OCI-LY1 (cell line): ENCODE data around the gene CTNNA3.

Experiments
- CTCF ChIP-seq: fragments of 200-600 bp; sonication (generic), shearing (Covaris generic); IDR thresholded peaks from 2 replicates; pipeline ENCODE4 v1.5.1; 2017; ENCODE audit warnings: mild to moderate bottlenecking, antibody characterized with exemption, low read length, moderate library complexity, mixed read lengths
- EZH2 ChIP-seq: fragments of 200-600 bp; sonication (generic), shearing (Covaris generic); IDR thresholded peaks from 2 replicates; pipeline ENCODE4 v1.8.0; 2017; ENCODE audit warnings: borderline replicate concordance, mixed run types, mild to moderate bottlenecking, antibody characterized with exemption, low read length, moderate library complexity, mixed read lengths

- TF ChIP-seq CTCF, result no peak
- TF ChIP-seq EZH2, result no peak
Measured at GRCh38 chr10:66746711-66747110, 949.3 kb downstream of the CTNNA3 start.
